Activated CD8-positive, alpha-beta memory T cell treated with anti-CD3 and anti-CD28 coated beads, Interleukin-2, amount 50 U/mL, for 24 hours (primary cell): ENCODE results near the gene EXT2.

Source experiments
- DNase-seq: peaks from one replicate; pipeline ENCODE4 v3.0.0-alpha.2; 2020; ENCODE audit errors: extremely low read depth

EXT2 gene

GRCh38 chr11:44266056-44266780 lies 170.7 kb downstream of the EXT2 start:
- DNase-seq: no peak

- no peak for DNase-seq
Observed at GRCh38 chr11:44267006-44267749, 171.7 kb downstream of the EXT2 start.

DNA sequence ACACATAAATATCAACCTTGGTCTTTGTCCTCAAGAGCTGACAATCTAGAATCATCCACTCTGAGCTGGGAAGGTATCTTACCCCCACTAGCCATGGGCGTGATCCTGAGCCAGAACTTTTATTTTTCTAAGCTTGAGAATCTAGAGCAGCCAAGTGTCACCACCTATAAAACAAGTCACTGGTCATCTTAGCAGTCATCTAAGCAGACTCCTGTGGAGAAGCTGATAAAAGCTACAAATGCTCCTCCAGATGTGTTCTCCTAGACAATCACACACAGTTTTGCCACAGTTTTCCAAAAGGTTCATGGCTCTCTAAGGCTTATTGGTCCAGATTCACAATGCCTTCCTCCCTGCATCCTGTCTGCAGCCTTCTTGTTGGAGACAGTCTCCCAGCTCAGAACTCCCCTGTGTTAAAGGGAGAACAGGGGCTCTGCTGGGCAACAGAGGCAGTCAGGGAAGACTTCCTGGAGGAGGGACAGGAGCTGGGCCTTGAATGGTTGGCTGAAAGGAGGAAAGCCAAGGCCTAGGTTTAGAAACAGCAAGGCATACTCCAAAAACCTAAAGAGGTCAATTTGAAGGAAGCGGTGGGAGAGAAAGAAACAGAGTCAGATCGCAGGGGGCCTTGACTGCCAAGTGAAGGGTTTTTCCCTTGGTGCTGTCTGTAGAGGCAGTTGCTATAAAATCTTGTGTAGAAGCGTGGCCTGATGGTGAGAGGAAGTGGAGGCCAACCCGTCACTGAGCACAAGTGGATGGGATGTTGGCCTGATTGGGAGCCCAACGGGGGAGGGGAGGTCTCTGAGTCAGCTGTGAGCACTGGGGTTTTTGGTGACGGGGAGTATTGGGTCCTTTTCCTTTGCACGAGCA lies 172.5 kb downstream of the EXT2 start:
- no peak for DNase-seq

DNA sequence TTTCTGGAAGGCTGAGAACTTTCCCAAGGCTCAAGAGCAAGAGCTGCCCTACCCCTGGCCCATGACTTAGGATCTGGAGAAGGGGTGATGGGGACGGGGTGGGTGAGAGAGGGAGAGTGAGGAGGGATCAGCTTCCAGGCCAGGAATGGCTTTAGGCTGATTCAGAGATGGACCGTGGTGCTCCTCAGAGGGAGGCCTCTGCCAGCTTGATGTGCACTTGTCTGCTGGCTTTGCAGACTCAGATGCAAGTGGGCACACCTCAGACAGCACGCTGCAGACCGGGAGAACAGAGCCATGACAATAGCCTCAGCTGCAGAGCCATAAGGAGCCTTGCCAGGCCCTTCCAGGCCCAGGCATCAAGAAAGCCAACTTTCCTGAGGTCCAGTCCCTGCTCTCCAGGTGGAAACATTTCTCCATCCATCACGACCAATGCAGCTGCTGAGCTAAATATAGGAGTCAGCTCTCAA lies 173.2 kb downstream of the EXT2 start:
- no peak for DNase-seq

GRCh38 chr11:44269369-44270351 lies 174.2 kb downstream of the EXT2 start:
- no peak for DNase-seq

DNA sequence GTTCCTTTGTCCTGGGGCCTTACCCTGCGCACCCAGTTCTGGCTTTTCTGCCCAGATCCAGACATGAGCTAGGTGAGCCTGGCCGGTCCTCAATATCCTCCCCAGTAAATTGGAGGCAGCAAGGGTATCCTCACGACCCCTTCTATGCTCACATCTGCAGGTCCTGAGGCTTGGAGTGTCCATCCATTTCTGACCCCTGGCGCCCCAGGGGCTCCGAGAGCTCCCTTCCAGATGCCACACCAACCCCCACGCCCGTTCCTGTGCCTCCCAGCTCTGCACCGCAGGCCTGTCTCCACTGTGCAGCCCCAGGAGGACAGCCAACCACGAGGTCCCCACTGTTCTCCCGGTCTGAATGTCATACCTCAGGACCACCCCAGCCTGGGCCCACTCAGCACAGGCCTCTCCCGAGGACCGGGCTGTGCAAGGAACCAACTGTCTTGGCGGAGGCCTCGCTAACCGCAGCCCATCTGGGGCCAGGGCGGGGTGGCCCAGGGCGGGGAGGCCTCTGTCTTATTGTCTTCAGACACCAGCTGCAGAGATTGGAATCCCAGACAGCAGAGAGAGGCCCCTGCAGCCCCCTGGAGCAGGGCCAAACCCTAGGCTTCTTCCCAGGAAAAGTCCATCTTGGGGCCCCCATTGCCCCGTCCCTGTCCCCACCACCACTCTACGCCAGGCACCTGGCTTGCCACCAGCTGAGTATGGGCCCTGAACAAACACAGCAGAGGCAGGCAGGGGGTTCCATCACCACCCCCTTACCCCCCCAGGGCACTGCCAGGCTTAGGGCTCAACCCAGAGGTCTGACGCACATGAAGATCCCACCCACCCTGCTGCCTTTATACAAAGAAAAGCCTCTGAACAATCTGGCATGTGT lies 175.2 kb downstream of the EXT2 start:
- DNase-seq: no peak

DNA sequence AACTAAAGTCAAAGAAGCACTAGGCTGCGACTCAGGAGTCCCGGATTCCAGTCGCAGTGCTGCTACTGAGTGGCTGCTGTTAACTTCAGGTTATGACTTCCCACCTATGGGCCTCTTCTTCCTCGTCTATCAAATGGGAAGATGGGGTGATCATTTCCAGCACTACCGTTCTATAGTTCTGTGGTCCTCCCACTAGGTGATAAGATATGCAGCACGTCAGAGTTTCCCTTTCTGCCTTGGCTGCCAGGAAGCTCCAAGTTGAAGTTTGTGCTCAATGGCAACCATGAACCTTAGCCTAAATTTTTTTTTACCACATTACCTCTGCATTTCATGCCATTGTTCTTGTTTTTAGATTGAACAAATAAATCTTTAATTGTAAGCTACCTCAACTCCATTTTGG lies 175.8 kb downstream of the EXT2 start:
- DNase-seq: no peak

GRCh38 chr11:44274404-44274803 lies 178.9 kb downstream of the EXT2 start:
- no peak for DNase-seq

DNA sequence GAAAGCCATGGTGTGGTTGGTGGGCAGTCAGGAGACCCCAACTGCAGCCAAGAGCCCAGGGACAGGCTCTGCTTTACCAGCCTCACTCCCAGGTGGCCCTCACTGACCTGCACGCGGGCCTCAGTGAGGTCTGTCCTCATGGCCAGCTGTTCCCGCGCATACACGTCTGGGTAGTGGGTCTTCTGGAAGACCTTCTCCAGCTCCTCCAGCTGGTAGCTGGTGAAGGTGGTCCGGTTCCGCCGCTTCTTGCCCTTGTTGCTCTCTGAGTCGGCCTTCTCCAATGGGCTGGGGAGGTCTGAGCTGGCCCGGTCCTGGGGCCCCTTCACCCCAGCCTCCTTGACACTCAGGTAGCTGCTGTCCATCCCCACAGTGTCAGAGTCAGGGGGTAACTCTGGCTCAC lies 179.8 kb downstream of the EXT2 start:
- no peak for DNase-seq

DNA sequence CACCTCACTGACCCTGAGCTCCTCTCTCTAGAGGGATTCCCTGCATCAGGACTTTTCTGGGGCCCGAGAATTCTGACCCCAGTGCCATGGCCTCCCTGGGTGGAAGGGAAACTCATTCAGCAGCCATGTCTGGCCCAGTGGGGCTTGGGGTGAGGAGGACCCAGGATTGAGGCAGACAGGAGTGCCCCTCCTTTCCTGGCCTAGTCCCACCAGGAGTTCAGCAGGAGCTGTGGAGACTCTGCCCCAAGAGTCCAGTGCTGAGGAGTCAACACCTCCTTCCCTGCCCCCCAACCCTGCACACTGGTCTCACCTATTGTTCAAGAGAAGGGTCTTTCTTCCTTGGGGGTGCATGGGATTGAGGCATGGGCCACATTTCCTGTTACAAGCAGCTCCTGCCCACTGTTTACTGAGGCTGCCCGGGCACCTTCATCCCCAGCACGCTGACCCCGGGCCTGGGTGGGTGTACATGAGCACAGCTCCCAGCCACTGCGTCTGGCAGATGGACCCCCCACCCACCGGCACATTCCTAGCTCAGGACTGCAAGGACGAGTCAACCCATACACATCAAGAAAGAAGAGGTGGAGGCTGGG lies 180.6 kb downstream of the EXT2 start:
- no peak for DNase-seq

DNA sequence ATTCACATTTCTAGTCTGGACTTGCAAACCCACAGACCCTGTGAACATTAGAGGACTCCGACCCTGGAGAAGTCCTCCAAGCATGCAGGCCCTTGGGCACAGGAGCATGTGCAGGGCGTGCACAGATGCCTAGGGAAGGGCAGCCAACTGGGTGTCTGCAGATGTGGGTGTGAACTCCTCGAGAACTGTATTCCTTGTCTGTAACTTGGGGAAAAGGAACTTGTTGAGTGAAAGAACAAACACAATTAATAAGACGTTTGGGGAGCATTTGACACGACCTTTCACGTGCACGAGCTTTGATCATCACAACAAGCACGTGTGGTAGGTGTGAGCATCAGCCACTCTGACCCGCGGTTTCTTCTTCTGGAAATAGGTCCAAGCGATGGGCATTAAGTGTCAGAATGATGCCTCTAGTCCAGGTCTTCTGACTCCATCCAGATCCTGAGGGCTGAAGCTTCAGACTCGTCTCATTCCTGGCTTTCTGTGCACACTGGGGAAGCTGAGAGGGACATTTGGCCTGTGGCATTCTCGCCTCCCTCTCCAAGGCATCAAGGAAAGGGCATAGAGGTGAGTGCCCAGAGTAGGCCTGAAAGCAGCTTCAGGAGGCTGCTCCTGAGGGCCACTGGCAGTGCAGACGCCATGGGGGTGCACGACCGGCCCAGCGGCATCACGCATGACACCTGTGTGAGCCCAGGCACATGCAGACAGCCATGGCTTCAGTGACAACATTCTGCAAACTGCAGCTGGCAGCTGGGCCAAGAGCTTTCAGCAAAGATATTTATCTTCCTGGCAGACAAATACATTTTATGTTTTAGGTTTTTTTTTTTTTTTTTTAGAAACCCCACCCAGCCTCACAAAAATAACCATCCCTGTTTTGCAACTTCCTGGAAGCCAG lies 182.0 kb downstream of the EXT2 start:
- no peak for DNase-seq

DNA sequence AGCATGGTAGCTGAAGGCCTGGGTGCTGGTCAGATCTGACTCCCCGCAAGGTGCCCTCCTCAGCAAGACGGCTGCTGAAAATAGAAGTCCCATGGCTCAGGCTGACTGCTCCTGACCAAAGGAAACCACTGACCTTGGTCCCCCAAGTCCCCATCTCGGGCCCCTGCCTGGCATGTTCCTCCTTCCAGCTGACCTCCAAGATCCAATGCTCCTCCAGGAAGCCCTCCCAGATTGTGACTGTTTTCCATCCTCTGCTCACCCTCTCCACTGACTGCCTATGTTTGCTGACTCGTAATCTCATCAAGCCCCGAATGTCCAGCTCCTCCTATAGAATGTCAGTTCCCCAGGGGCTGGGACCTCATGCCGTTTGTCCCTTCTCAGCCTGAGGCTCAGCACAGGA lies 184.0 kb downstream of the EXT2 start:
- DNase-seq: no peak

GRCh38 chr11:44280257-44280656 lies 184.8 kb downstream of the EXT2 start:
- no peak for DNase-seq

GRCh38 chr11:44281151-44281550 lies 185.7 kb downstream of the EXT2 start:
- DNase-seq: no peak

DNA sequence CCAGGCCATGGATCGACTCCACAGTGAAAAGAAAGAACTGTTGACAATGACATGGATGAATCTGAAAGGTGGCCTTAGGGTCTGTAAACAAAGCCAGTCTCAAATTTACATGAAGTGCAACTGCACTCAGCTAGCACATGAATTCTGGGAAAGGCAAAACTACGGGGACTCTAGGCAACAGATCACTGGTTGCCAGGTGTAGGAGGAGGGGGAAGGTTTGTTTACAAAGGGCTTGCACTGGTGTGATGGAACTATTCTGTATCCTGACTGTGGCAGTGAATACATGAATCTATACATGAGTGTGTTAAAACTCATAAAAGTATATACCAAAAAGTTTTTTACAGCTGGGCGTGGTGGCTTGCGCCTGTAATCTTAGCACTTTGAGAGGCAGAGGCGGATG lies 187.1 kb downstream of the EXT2 start:
- DNase-seq: no peak

- no peak for DNase-seq
Observed at GRCh38 chr11:44285756-44286155, 190.3 kb downstream of the EXT2 start.

GRCh38 chr11:44286268-44286880 lies 190.9 kb downstream of the EXT2 start:
- peak; percentile 18 for DNase-seq

DNA sequence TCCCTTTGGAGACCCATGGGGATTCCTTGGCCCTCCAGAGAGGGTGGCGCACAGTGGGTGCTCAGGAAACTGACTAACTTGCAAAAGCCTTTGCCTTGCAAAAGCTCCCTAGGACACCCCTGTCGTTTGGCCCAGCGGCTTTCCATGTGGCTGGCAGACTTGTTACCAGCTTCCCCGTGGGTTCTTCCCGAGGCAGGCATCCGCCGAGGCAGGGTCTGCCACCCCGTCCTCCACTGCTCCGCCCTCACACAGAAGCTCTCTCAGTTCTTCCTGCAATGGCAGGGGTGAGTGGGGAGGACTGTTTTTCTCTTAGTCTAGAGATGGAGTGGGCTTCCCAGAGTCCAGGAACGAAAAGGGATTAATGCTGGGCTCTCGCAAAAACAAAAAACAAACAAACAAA lies 191.4 kb downstream of the EXT2 start:
- DNase-seq: no peak
